Neural progenitor cell (in vitro differentiated cells): ENCODE data around the gene TPD52L2.

Source experiments
- EZH2 ChIP-seq: fragments of 200-600 bp; sonication (generic); IDR thresholded peaks from 2 replicates; pipeline ENCODE4 v1.6.1; 2017; ENCODE audit warnings: antibody characterized with exemption, mild to moderate bottlenecking, moderate library complexity
- EZH2phosphoT487 ChIP-seq: fragments of 200-600 bp; sonication (generic); IDR thresholded peaks from 2 replicates; pipeline ENCODE4 v1.6.1; 2017; ENCODE audit warnings: antibody characterized with exemption
- TF ChIP-seq, protein P1 (sequence below): fragments of 200-600 bp; sonication (generic); IDR thresholded peaks from 2 replicates; pipeline ENCODE4 v1.5.1; 2017; ENCODE audit warnings: antibody characterized with exemption, mild to moderate bottlenecking

DNA sequence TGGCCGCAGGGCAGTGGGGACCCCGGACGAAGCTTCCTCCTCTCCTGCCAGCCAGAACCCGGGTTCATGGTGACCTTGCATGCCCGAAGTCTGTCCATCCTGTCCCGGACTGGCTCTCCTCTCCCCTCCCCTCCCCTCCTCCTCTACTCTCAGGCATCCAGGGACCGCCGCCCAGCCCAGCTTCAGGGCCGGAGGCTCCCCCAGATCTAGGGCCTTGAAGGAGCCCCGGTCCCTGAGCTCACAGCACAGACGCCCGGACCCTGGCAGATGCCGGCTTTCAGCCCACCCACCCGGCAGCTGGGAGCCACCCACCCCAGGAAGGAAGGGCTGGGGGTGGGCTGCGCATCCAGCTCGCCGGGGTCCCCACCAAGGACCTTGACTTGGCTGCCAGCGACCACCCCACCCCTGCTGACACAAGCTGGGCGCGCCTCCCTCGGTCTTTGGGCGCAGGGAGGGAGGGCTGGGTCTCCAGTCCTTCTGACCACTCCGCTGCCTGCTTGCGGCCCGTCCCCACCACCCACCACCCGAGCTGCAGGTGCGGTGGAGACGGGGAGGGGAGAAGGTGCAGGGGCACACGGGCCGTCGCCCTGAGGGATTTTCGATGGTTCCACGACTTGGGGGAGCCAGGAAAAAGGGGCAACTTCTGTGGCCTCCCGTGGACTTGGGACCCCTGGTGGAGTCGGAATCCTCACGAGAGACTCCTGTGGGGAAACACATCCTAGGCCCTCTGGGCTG is 9.5 kb upstream of the TPD52L2 start:
- TF ChIP-seq, protein P1, sequence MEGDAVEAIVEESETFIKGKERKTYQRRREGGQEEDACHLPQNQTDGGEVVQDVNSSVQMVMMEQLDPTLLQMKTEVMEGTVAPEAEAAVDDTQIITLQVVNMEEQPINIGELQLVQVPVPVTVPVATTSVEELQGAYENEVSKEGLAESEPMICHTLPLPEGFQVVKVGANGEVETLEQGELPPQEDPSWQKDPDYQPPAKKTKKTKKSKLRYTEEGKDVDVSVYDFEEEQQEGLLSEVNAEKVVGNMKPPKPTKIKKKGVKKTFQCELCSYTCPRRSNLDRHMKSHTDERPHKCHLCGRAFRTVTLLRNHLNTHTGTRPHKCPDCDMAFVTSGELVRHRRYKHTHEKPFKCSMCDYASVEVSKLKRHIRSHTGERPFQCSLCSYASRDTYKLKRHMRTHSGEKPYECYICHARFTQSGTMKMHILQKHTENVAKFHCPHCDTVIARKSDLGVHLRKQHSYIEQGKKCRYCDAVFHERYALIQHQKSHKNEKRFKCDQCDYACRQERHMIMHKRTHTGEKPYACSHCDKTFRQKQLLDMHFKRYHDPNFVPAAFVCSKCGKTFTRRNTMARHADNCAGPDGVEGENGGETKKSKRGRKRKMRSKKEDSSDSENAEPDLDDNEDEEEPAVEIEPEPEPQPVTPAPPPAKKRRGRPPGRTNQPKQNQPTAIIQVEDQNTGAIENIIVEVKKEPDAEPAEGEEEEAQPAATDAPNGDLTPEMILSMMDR, result no peak
- no peak for TF ChIP-seq EZH2
- no peak for TF ChIP-seq EZH2phosphoT487
